ENCODE results near the gene ACOT11.
A peak's percentile ranks its signal among the peaks of the same experiment; 100 is the strongest.

The ACOT11 gene

GRCh38 chr1:54499360-54500106 lies 48.5 kb upstream of the ACOT11 start (continued):
- TF ChIP-seq ZNF639 (tag by site-specific recombination; IDR thresholded peaks at IDR 0.05), result no peak
- TF ChIP-seq HOXA7 (CRISPR knock-in tag; IDR thresholded peaks at IDR 0.05; ENCODE audit: borderline replicate concordance), result no peak
- no peak for TF ChIP-seq KLF10 (tag by site-specific recombination; IDR thresholded peaks at IDR 0.05)
- TF ChIP-seq ZNF660 (tag by site-specific recombination; IDR thresholded peaks at IDR 0.05), result 0 out of 2 replicates have a peak, but pooled peaks have one; percentile 38
- no peak for TF ChIP-seq ZNF473 (tag by site-specific recombination; IDR thresholded peaks at IDR 0.05)
- TF ChIP-seq ZNF530 (tag by site-specific recombination; IDR thresholded peaks at IDR 0.05; ENCODE audit: low read depth), result no peak
- no peak for TF ChIP-seq MYNN (tag by site-specific recombination; IDR thresholded peaks at IDR 0.05; ENCODE audit: borderline replicate concordance)
- no peak for TF ChIP-seq ZNF514 (tag by site-specific recombination; IDR thresholded peaks at IDR 0.05)
- TF ChIP-seq FEZF1 (tag by site-specific recombination; IDR thresholded peaks at IDR 0.05), result no peak
- TF ChIP-seq ZNF747 (tag by site-specific recombination; IDR thresholded peaks at IDR 0.05), result no peak
- 0 out of 2 replicates have a peak, but pooled peaks have one; percentile 22 for TF ChIP-seq CTCF (tag by site-specific recombination; IDR thresholded peaks at IDR 0.05)
- no peak for TF ChIP-seq ZNF623 (tag by site-specific recombination; IDR thresholded peaks at IDR 0.05)
- no peak for TF ChIP-seq ZNF501 (tag by site-specific recombination; IDR thresholded peaks at IDR 0.05)
- TF ChIP-seq ZNF549 (tag by site-specific recombination; IDR thresholded peaks at IDR 0.05), result no peak
- TF ChIP-seq ZNF561 (tag by site-specific recombination; IDR thresholded peaks at IDR 0.05; ENCODE audit: borderline replicate concordance), result no peak
- TF ChIP-seq ZNF23 (tag by site-specific recombination; IDR thresholded peaks at IDR 0.05; ENCODE audit: borderline replicate concordance), result no peak
- TF ChIP-seq BCL11A (tag by site-specific recombination; IDR thresholded peaks at IDR 0.05; ENCODE audit: low read depth), result no peak
- no peak for TF ChIP-seq SALL2 (tag by site-specific recombination; IDR thresholded peaks at IDR 0.05; ENCODE audit: borderline replicate concordance)
- TF ChIP-seq ZNF600 (tag by site-specific recombination; IDR thresholded peaks at IDR 0.05), result no peak
- no peak for TF ChIP-seq ZNF114 (tag by site-specific recombination; IDR thresholded peaks at IDR 0.05)
- no peak for TF ChIP-seq PRDM1 (tag by site-specific recombination; IDR thresholded peaks at IDR 0.05)
- TF ChIP-seq PRDM6 (tag by site-specific recombination; IDR thresholded peaks at IDR 0.05), result no peak
- no peak for TF ChIP-seq ZNF169 (tag by site-specific recombination; IDR thresholded peaks at IDR 0.05)
- TF ChIP-seq AEBP2 (tag by site-specific recombination; IDR thresholded peaks at IDR 0.05; ENCODE audit: borderline replicate concordance), result no peak
- no peak for TF ChIP-seq SCRT2 (tag by site-specific recombination; IDR thresholded peaks at IDR 0.05)
- TF ChIP-seq ZNF529 (tag by site-specific recombination; IDR thresholded peaks at IDR 0.05; ENCODE audit: insufficient replicate concordance), result no peak
- TF ChIP-seq ZBTB17 (tag by site-specific recombination; IDR thresholded peaks at IDR 0.05), result peak; percentile 71
